Kidney (tissue), 14 donors: ENCODE results near the gene UMOD. TPM values are rescaled to one million over a fixed set of nuclear protein-coding genes. Genes with fewer than 3 reads are reported as not detected.
"Not testable (repeated sequence)": the region's sequence is repeated elsewhere in the genome, so short reads cannot be mapped to it uniquely, and the experiment has no call there.

ENCODE experiments used
- DNase-seq, 5 donors: peaks; one replicate each; pipeline ENCODE4 v3.0.0-alpha.2; 2013 to 2020
- FAIRE-seq: peaks from 2 replicates; lab custom pipeline; 2012; peaks lifted over from hg19 to GRCh38; lab: Jason Lieb, UNC
- H3K27ac ChIP-seq, 2 donors: one replicate each; pipeline ENCODE4 v1.7.0; 2013; ENCODE audit warnings: low read depth in 2 of 2, low read length in 2 of 2, inconsistent platforms in 1 of 2
- H3K27me3 ChIP-seq: one replicate; pipeline ENCODE4 v1.7.1; 2013; ENCODE audit warnings: low read length, inconsistent platforms; ENCODE audit not compliant: control insufficient read depth, insufficient read depth
- H3K36me3 ChIP-seq, 3 donors: one replicate each; pipeline versions ENCODE4 v1.7.0 to v1.7.1; 2013; ENCODE audit warnings: low read length in 3 of 3, control low read depth in 1 of 3, inconsistent platforms in 1 of 3; ENCODE audit not compliant: insufficient read depth in 3 of 3, control insufficient read depth in 2 of 3
- H3K4me1 ChIP-seq, 3 donors: one replicate each; pipeline versions ENCODE4 v1.7.0 to v1.7.1; 2013; ENCODE audit warnings: low read length in 3 of 3, inconsistent platforms in 1 of 3, low read depth in 1 of 3; ENCODE audit not compliant: control insufficient read depth in 2 of 3, insufficient read depth in 2 of 3
- H3K4me3 ChIP-seq, 3 donors: one replicate each; pipeline versions ENCODE4 v1.7.0 to v1.8.1; 2013; ENCODE audit warnings: low read length in 3 of 3, control low read depth in 1 of 3, inconsistent platforms in 1 of 3
- H3K9ac ChIP-seq, 3 donors: one replicate each; pipeline versions ENCODE4 v1.7.0 to v1.7.1; 2013; ENCODE audit warnings: low read length in 3 of 3, control low read depth in 1 of 3, inconsistent platforms in 1 of 3
- H3K9me3 ChIP-seq, 3 donors: one replicate each; pipeline versions ENCODE4 v1.7.0 to v1.7.1; 2013; ENCODE audit warnings: low read length in 3 of 3, control low read depth in 1 of 3, inconsistent platforms in 1 of 3; ENCODE audit not compliant: control insufficient read depth in 2 of 3, insufficient read depth in 1 of 3
- intact Hi-C: fragments of 100-400 bp; cut with DNase I; formaldehyde crosslinking; loops from one replicate; pipeline ENCODE4 v1.11.1; 2022
- polyA plus RNA-seq: library from polyadenylated mRNA; stranded (reverse); fragments of 350-450 nt; fragmentation: Illumina TruSeq; extraction: RNeasy Lipid Tissue Mini Kit (QIAGEN cat#74804); gene quantifications from one replicate; pipeline ENCODE4 v1.2.3, GENCODE V29; 2014; ENCODE audit warnings: low read depth, low replicate concordance; ENCODE audit not compliant: insufficient read depth
- total RNA-seq: library from RNA; stranded (reverse); fragmentation: NEBNext Ultra II Directional; extraction: Animal tissue kit (Norgen Biotek cat#: 25700); gene quantifications from one replicate; pipeline ENCODE4 v1.2.1, GENCODE V29; 2021
- TF ChIP-seq, protein P1 (sequence below): IDR thresholded peaks from 3 replicates; pipeline ENCODE4 v1.5.1; 2012; ENCODE audit warnings: mild to moderate bottlenecking, moderate library complexity, borderline replicate concordance; ENCODE audit not compliant: insufficient read depth; ENCODE audit errors: extremely low read depth
- donor health status: control.
- donor health status: control.
- donor health status: control.
- donor health status: control.
- donor health status: control.
- donor health status: DM: yes; HTN: yes; CAD: no.
- donor health status: Normal renal cell carcinoma (clear cell type).

UMOD gene
- total and polyA plus RNA-seq, 2 donors from 2014 or later: 65.7 to 4,168 TPM

- Histone ChIP-seq H3K4me1 (no peaks in the 10 kb centered on the region), H3K27ac (no peak overlapping the region), H3K36me3 (no peaks in the 10 kb centered on the region), H3K4me3 (no peak overlapping the region), H3K9me3 (no peaks in the 10 kb centered on the region), H3K9ac (no peak overlapping the region), H3K27me3 (no peaks in the 10 kb centered on the region)
- FAIRE-seq (no peak), DNase-seq (no peak)
- TF ChIP-seq, protein P1, sequence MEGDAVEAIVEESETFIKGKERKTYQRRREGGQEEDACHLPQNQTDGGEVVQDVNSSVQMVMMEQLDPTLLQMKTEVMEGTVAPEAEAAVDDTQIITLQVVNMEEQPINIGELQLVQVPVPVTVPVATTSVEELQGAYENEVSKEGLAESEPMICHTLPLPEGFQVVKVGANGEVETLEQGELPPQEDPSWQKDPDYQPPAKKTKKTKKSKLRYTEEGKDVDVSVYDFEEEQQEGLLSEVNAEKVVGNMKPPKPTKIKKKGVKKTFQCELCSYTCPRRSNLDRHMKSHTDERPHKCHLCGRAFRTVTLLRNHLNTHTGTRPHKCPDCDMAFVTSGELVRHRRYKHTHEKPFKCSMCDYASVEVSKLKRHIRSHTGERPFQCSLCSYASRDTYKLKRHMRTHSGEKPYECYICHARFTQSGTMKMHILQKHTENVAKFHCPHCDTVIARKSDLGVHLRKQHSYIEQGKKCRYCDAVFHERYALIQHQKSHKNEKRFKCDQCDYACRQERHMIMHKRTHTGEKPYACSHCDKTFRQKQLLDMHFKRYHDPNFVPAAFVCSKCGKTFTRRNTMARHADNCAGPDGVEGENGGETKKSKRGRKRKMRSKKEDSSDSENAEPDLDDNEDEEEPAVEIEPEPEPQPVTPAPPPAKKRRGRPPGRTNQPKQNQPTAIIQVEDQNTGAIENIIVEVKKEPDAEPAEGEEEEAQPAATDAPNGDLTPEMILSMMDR: no peak
- intact Hi-C loops: no loop called here
These were observed 37.9 kb downstream of the UMOD start for GRCh38 chr16:20314575-20314974.

- H3K4me3 ChIP-seq: no peak overlapping the region
- no peak overlapping the region for H3K27ac ChIP-seq
- H3K9me3 ChIP-seq: no peaks in the 10 kb centered on the region
- intact Hi-C loops: no loop called here
- H3K36me3 ChIP-seq: no peaks in the 10 kb centered on the region
- no peak overlapping the region for H3K9ac ChIP-seq
- no peaks in the 10 kb centered on the region for H3K27me3 ChIP-seq
- DNase-seq (no peak), FAIRE-seq (no peak)
- no peaks in the 10 kb centered on the region for H3K4me1 ChIP-seq
- TF ChIP-seq, protein P1: no peak
These were observed 38.8 kb downstream of the UMOD start for GRCh38 chr16:20313741-20314140.

GRCh38 chr16:20312536-20313095, 39.9 kb downstream of the UMOD start:
- H3K27ac ChIP-seq, intact Hi-C loops, FAIRE-seq: not testable (repeated sequence)

DNA sequence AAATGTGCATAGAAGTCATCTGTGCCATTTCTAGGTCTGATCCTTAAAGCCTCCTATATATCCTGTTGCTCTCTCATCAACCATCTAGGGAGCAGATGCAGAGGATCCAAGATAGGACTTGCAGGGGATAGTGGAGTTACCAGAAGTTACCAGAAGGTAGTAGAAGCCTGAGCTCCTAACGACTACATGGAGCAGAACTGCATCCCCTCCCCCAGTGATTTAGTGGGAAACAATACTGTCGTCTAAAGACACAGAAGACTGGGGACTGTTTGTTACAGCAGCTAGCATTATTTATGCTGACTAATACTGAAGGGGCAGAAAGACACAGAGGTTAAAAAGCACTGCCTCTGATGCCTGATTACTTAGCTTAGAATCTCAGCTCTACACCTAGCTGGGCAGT, 41.0 kb downstream of the UMOD start:
- Histone ChIP-seq H3K9me3 (no peaks in the 10 kb centered on the region), H3K4me3 (no peak overlapping the region), H3K36me3 (no peaks in the 10 kb centered on the region), H3K4me1 (no peaks in the 10 kb centered on the region), H3K9ac (no peak overlapping the region), H3K27me3 (no peaks in the 10 kb centered on the region), H3K27ac (no peak overlapping the region)
- intact Hi-C loops: no loop called here
- TF ChIP-seq, protein P1: no peak
- FAIRE-seq (no peak), DNase-seq (no peak)

More at GRCh38 chr16:20312536-20313095, 39.9 kb downstream of the UMOD start:
- not testable (repeated sequence) for H3K36me3 ChIP-seq, H3K27me3 ChIP-seq, DNase-seq, H3K4me1 ChIP-seq, H3K9me3 ChIP-seq, H3K4me3 ChIP-seq, H3K9ac ChIP-seq
